ENCODE results near the gene ETV4. TPM values are rescaled to one million over a fixed set of nuclear protein-coding genes. Genes with fewer than 3 reads are reported as not detected.

The ETV4 gene
- polyA plus RNA-seq, 1 donor from 2014 or later: 0.61 TPM

DNA sequence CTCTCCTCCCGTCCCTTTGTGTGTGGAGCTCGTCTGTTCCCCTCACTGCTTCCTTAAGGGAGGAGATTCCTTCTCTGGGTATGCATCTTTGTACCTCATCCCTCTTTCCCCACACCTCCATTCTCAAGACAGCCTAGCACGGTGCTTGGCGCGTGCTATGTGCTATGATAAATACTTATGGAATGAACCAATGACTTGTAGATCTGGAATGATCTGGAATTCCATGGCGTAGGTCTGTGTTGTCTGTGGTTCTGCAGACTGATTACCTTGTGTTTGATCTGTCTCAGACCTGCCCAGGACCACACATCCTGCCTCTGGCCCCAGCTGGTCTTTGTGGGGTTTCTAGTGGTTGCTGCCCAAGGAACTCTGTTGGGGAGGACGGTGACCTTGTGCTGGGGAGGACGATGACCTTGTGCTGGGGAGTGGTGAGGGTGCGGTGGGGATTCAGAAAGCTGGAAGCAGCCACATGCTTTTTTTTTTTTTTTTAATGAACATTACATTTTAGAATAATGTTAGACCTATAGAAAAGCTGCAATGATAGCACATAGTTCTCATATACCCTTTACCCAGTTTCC lies 33.5 kb upstream of the ETV4 start:
- no peaks in the 10 kb centered on the region for H3F3A ChIP-seq (ENCODE audit: insufficient read depth, low read length, poor library complexity, severe bottlenecking)
- no peaks in the 10 kb centered on the region for H4K20me1 ChIP-seq (ENCODE audit: insufficient read depth)
- H3K4me2 ChIP-seq (ENCODE audit: low read length): no peak overlapping the region
- no peak overlapping the region for H3K27ac ChIP-seq (ENCODE audit: low read length)
- no peaks in the 10 kb centered on the region for H3K79me2 ChIP-seq (replicated peaks; ENCODE audit: insufficient read depth, low read length)
- no peaks in the 10 kb centered on the region for H3K9me3 ChIP-seq (ENCODE audit: low read length)
- no peaks in the 10 kb centered on the region for H3K36me3 ChIP-seq (ENCODE audit: insufficient read depth, low read length)
- TF ChIP-seq EZH2 (IDR thresholded peaks at IDR 0.05; ENCODE audit: borderline replicate concordance, insufficient read depth, low read length, poor library complexity, severe bottlenecking): no peak
- TF ChIP-seq, protein P1, sequence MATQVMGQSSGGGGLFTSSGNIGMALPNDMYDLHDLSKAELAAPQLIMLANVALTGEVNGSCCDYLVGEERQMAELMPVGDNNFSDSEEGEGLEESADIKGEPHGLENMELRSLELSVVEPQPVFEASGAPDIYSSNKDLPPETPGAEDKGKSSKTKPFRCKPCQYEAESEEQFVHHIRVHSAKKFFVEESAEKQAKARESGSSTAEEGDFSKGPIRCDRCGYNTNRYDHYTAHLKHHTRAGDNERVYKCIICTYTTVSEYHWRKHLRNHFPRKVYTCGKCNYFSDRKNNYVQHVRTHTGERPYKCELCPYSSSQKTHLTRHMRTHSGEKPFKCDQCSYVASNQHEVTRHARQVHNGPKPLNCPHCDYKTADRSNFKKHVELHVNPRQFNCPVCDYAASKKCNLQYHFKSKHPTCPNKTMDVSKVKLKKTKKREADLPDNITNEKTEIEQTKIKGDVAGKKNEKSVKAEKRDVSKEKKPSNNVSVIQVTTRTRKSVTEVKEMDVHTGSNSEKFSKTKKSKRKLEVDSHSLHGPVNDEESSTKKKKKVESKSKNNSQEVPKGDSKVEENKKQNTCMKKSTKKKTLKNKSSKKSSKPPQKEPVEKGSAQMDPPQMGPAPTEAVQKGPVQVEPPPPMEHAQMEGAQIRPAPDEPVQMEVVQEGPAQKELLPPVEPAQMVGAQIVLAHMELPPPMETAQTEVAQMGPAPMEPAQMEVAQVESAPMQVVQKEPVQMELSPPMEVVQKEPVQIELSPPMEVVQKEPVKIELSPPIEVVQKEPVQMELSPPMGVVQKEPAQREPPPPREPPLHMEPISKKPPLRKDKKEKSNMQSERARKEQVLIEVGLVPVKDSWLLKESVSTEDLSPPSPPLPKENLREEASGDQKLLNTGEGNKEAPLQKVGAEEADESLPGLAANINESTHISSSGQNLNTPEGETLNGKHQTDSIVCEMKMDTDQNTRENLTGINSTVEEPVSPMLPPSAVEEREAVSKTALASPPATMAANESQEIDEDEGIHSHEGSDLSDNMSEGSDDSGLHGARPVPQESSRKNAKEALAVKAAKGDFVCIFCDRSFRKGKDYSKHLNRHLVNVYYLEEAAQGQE (IDR thresholded peaks at IDR 0.05; ENCODE audit: borderline replicate concordance): no peak
- no peak for TF ChIP-seq SMC3 (conservative IDR thresholded peaks at IDR 0.05; ENCODE audit: poor library complexity)
- H3K9ac ChIP-seq (ENCODE audit: low read length): no peak overlapping the region
- no peak overlapping the region for H3K4me3 ChIP-seq (ENCODE audit: low read length)
- H3K27me3 ChIP-seq (ENCODE audit: insufficient read depth, low read depth, low read length): no peaks in the 10 kb centered on the region
- no peaks in the 10 kb centered on the region for H3K9me2 ChIP-seq (ENCODE audit: insufficient read depth, low read length)
- H2AFZ ChIP-seq (ENCODE audit: low read depth, low read length): no peak overlapping the region

- no peak overlapping the region for H2AFZ ChIP-seq (ENCODE audit: low read depth, low read length)
- TF ChIP-seq TAF1 (IDR thresholded peaks at IDR 0.05; ENCODE audit: low read depth) (no peak), EP300 (conservative IDR thresholded peaks at IDR 0.05; ENCODE audit: poor library complexity, severe bottlenecking) (no peak), CTCF (IDR thresholded peaks at IDR 0.05; ENCODE audit: poor library complexity, severe bottlenecking) (no peak)
- no peaks in the 10 kb centered on the region for H3K9me3 ChIP-seq (ENCODE audit: low read length)
- H3K36me3 ChIP-seq (ENCODE audit: insufficient read depth, low read length): no peaks in the 10 kb centered on the region
- no peak overlapping the region for H3K9ac ChIP-seq (ENCODE audit: low read length)
- no peaks in the 10 kb centered on the region for H3F3A ChIP-seq (ENCODE audit: insufficient read depth, low read length, poor library complexity, severe bottlenecking)
- no peaks in the 10 kb centered on the region for H3K9me2 ChIP-seq (ENCODE audit: insufficient read depth, low read length)
- no peak overlapping the region for H3K27ac ChIP-seq (ENCODE audit: low read length)
- H3K4me2 ChIP-seq (ENCODE audit: low read length): no peak overlapping the region
- H3K4me3 ChIP-seq (ENCODE audit: low read length): no peak overlapping the region
- H3K27me3 ChIP-seq (ENCODE audit: insufficient read depth, low read depth, low read length): no peaks in the 10 kb centered on the region
- H3K79me2 ChIP-seq (replicated peaks; ENCODE audit: insufficient read depth, low read length): no peaks in the 10 kb centered on the region
- H4K20me1 ChIP-seq (ENCODE audit: insufficient read depth): no peaks in the 10 kb centered on the region
Measured at GRCh38 chr17:43578699-43579565, 32.8 kb upstream of the ETV4 start.

GRCh38 chr17:43578404-43578698 lies 32.2 kb upstream of the ETV4 start:
- Histone ChIP-seq H3K79me2 (replicated peaks; ENCODE audit: insufficient read depth, low read length) (no peaks in the 10 kb centered on the region), H2AFZ (ENCODE audit: low read depth, low read length) (no peak overlapping the region), H3K9me3 (ENCODE audit: low read length) (no peaks in the 10 kb centered on the region), H3K9me2 (ENCODE audit: insufficient read depth, low read length) (no peaks in the 10 kb centered on the region), H3K27me3 (ENCODE audit: insufficient read depth, low read depth, low read length) (no peaks in the 10 kb centered on the region), H3K27ac (ENCODE audit: low read length) (no peak overlapping the region), H3K4me3 (ENCODE audit: low read length) (no peak overlapping the region), H3K36me3 (ENCODE audit: insufficient read depth, low read length) (no peaks in the 10 kb centered on the region), H4K20me1 (ENCODE audit: insufficient read depth) (no peaks in the 10 kb centered on the region), H3K4me2 (ENCODE audit: low read length) (no peak overlapping the region), H3K9ac (ENCODE audit: low read length) (no peak overlapping the region), H3F3A (ENCODE audit: insufficient read depth, low read length, poor library complexity, severe bottlenecking) (no peaks in the 10 kb centered on the region)
- TF ChIP-seq EZH2 (IDR thresholded peaks at IDR 0.05; ENCODE audit: borderline replicate concordance, insufficient read depth, low read length, poor library complexity, severe bottlenecking) (no peak), SMC3 (conservative IDR thresholded peaks at IDR 0.05; ENCODE audit: poor library complexity) (no peak), POLR2AphosphoS5 (IDR thresholded peaks at IDR 0.05) (no peak), CTCF (IDR thresholded peaks at IDR 0.05; ENCODE audit: poor library complexity, severe bottlenecking) (no peak), EP300 (conservative IDR thresholded peaks at IDR 0.05; ENCODE audit: poor library complexity, severe bottlenecking) (no peak), MXI1 (conservative IDR thresholded peaks at IDR 0.05; ENCODE audit: poor library complexity, severe bottlenecking) (no peak), RAD21 (conservative IDR thresholded peaks at IDR 0.05) (no peak)
- TF ChIP-seq, protein P1 (IDR thresholded peaks at IDR 0.05; ENCODE audit: borderline replicate concordance): no peak

Measured in neural cell (in vitro differentiated cells).